Testis (tissue), 3 donors: ENCODE results near the gene NAALAD2. TPM values are rescaled to one million over a fixed set of nuclear protein-coding genes. Genes with fewer than 3 reads are reported as not detected.
A peak's percentile ranks its signal among the peaks of the same experiment; 100 is the strongest.
"Not testable (repeated sequence)": the region's sequence is repeated elsewhere in the genome, so short reads cannot be mapped to it uniquely, and the experiment has no call there.

Source experiments
- DNase-seq: peaks from one replicate; pipeline ENCODE4 v3.0.0-alpha.2; 2019
- H3K27ac ChIP-seq, 2 donors: fragments of 200-600 bp; sonication (generic); one replicate each; pipeline ENCODE4 v1.5.1; 2019
- H3K27me3 ChIP-seq: fragments of 200-600 bp; sonication (generic); one replicate; pipeline ENCODE4 v1.5.1; 2019
- H3K36me3 ChIP-seq: fragments of 200-600 bp; sonication (generic); one replicate; pipeline ENCODE4 v1.5.1; 2017; ENCODE audit warnings: low read depth; ENCODE audit errors: missing control alignments
- H3K4me1 ChIP-seq: fragments of 200-600 bp; sonication (generic); one replicate; pipeline ENCODE4 v1.5.1; 2019
- H3K4me3 ChIP-seq, 2 donors: fragments of 200-600 bp; sonication (generic); one replicate each; pipeline ENCODE4 v1.5.1; 2017 to 2019
- H3K9me3 ChIP-seq: fragments of 200-600 bp; sonication (generic); one replicate; pipeline ENCODE4 v1.5.1; 2017
- CTCF ChIP-seq, 3 experiments: fragments of 450-650 bp in 2 of 3; fragments of 200-600 bp in 1 of 3; sonication (generic) in 1 of 3; IDR thresholded peaks; one replicate each; pipeline ENCODE4 v1.5.1; 2016 to 2019; ENCODE audit warnings: antibody characterized with exemption in 3 of 3, mild to moderate bottlenecking in 2 of 3, moderate library complexity in 1 of 3
- POLR2A ChIP-seq: fragments of 450-650 bp; IDR thresholded peaks from one replicate; pipeline ENCODE4 v1.6.1; 2017; ENCODE audit warnings: antibody characterized with exemption, mild to moderate bottlenecking, moderate library complexity
- WGBS, 2 donors: methylation state at CpG; one replicate each; pipeline ENCODE4 v1.1.5; 2018; 5-methylcytosine and 5-hydroxymethylcytosine counted together
- intact Hi-C: fragments of 100-400 bp; cut with DNase I; formaldehyde crosslinking; loops from one replicate; pipeline ENCODE4 v1.15.1; 2023; ENCODE audit warnings: low total_unique reads
- polyA plus RNA-seq: library from polyadenylated mRNA; stranded (reverse); fragments of 350-450 nt; fragmentation: Illumina TruSeq; extraction: RNeasy Lipid Tissue Mini Kit (QIAGEN cat#74804); gene quantifications from one replicate; pipeline ENCODE4 v1.2.3, GENCODE V29; 2014; ENCODE audit warnings: low read depth, low replicate concordance; ENCODE audit not compliant: insufficient read depth
- total RNA-seq, 2 donors: library from RNA; depleted of rRNA; stranded (reverse); fragments of >200 nt; gene quantifications; one replicate each; pipeline ENCODE4 v1.2.3, GENCODE V29; 2016

The NAALAD2 gene
- total and polyA plus RNA-seq, 3 donors from 2014 or later, result 23.8 to 92.4 (median 89.3) TPM

GRCh38 chr11:90204407-90204806, 69.9 kb downstream of the NAALAD2 start:
- TF ChIP-seq POLR2A (no peak), CTCF (IDR thresholded peaks at IDR 0.05) (no peak)
- Histone ChIP-seq H3K9me3 (no peaks in the 10 kb centered on the region), H3K27ac (no peak overlapping the region), H3K4me3 (no peak overlapping the region), H3K27me3 (no peaks in the 10 kb centered on the region), H3K36me3 (no peaks in the 10 kb centered on the region), H3K4me1 (no peaks in the 10 kb centered on the region)
- DNase-seq, result no peak
- WGBS, 2 donors, result 86 to 96% methylated on average over 13 of the region's 13 CpGs
- intact Hi-C loops, result no loop called here

- Histone ChIP-seq H3K9me3 (no peaks in the 10 kb centered on the region), H3K27ac (no peak overlapping the region), H3K27me3 (no peaks in the 10 kb centered on the region), H3K36me3 (no peaks in the 10 kb centered on the region), H3K4me3 (no peak overlapping the region), H3K4me1 (no peaks in the 10 kb centered on the region)
- DNase-seq, result peak; percentile 26
- intact Hi-C loops, result no loop called here
- TF ChIP-seq POLR2A (no peak), CTCF (IDR thresholded peaks at IDR 0.05) (peak; percentile 67 to 89 (median 75))
- WGBS, 2 donors, result 27 to 34% methylated on average over 3 of the region's 3 CpGs
Observed at GRCh38 chr11:90204832-90205646, 70.6 kb downstream of the NAALAD2 start.

GRCh38 chr11:90207992-90208391, 73.5 kb downstream of the NAALAD2 start:
- H3K36me3 ChIP-seq, H3K4me3 ChIP-seq, H3K27me3 ChIP-seq, H3K27ac ChIP-seq, intact Hi-C loops, H3K4me1 ChIP-seq, DNase-seq, H3K9me3 ChIP-seq: not testable (repeated sequence)
- WGBS, 2 donors, result 90 to 97% methylated on average over 10 of the region's 10 CpGs

GRCh38 chr11:90208857-90209256, 74.4 kb downstream of the NAALAD2 start:
- intact Hi-C loops, result no loop called here
- H3K36me3 ChIP-seq, result no peaks in the 10 kb centered on the region
- no peaks in the 10 kb centered on the region for H3K9me3 ChIP-seq

GRCh38 chr11:90213322-90213721, 78.9 kb downstream of the NAALAD2 start:
- intact Hi-C loops, result no loop called here
- Histone ChIP-seq H3K9me3 (no peaks in the 10 kb centered on the region), H3K4me3 (no peak overlapping the region), H3K27me3 (no peaks in the 10 kb centered on the region), H3K27ac (no peak overlapping the region), H3K4me1 (no peaks in the 10 kb centered on the region), H3K36me3 (no peaks in the 10 kb centered on the region)
- DNase-seq, result no peak
- TF ChIP-seq CTCF (IDR thresholded peaks at IDR 0.05), result no peak
- no peak for TF ChIP-seq POLR2A
- 85 to 91% methylated on average over 3 of the region's 3 CpGs for WGBS, 2 donors

More at GRCh38 chr11:90208857-90209256, 74.4 kb downstream of the NAALAD2 start:
- 90 to 95% methylated on average over 2 of the region's 2 CpGs for WGBS, 2 donors
- Histone ChIP-seq H3K4me1 (no peaks in the 10 kb centered on the region), H3K27ac (no peak overlapping the region), H3K27me3 (no peaks in the 10 kb centered on the region), H3K4me3 (no peak overlapping the region)
- DNase-seq, result no peak
- TF ChIP-seq POLR2A (no peak), CTCF (IDR thresholded peaks at IDR 0.05) (no peak)
